Kidney tubule cell (primary cell): ENCODE data around the gene ACSS1.

Experiments used
- DNase-seq: peaks from one replicate; pipeline ENCODE4 v3.0.0-alpha.2; 2018; ENCODE audit warnings: low spot score

ACSS1 gene

DNA sequence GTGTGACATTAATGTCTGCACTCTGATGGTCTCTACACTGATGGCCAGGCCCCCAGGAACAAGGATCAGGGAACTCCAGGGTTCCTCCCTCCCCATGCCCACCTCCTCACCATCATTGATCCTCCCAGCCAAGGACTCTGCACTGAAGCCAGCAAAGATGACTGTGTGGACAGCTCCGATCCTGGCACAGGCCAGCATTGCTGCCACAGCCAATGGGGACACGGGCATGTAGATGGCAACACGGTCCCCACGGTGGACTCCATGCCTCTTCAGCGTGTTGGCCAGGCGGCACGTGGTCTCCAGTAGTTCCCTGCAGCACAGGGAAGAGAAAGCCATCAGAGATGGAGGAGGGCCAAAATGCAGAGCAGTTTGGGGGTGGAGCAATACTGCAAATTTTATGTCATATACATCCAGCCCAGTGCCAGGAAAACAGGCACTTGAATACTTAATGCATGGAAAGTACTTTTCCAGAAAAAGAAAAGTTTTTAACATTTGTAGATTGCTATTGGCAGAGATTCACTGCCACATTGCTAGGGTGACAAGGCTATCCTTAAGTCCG is 27.2 kb downstream of the ACSS1 start:
- DNase-seq, result no peak

DNA sequence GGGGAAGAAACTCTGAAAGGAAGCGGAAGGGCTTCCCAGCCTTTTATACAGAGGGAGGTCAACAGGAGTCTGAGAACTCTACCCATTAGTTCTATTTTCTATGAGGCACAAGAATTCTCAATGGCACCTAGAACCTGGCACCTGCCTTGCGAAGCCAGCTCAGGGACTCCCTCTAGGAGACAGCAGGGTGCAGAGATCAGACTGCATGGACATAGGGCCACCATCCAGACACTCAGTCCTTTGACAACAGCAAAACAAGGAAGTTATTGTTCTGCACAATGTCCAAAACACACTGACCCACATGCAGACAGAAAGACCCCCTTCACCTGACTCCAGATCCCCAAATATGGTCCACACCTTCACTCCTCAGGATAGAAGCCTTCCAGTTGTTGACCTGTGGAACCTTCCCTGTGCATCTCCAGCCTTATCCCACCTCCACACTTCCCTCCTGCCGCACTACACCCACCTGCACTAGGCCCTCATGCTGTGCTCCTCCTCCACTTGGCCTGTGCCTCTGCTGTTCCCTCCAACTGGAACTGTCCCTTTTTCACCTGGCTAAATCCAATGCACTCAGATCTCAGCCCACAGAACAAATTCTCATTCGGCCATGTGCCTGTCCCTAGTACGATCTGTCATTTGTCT is 27.8 kb downstream of the ACSS1 start:
- no peak for DNase-seq

DNA sequence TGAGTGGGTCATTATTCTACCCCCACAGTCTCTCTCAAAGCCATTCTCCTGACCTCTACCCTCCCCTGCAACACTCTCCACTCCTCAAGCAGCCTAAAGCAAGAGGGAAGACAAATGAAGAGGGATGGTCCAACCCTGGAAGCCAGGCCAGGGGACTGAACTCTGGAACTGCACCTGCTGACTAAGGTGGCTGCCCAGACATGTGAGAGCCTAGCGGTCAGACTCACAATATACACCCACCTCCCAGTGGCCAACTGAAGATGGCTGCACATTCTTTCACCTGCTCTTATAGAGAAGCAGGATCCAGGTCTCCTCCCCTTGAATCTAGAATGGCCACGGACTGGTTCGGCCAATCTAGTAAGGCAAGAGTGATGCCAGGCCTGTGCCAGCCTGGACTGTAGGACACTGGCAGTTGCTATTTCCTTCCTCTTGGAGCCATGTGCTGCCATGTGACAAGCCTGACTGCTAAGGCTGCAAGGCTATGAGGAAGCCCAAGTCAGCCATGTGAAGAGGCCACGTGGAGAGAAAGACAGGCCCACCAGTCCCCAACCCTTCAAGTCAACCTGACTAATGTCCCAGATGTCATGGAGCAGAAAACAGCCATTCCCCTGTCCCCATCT is 31.8 kb downstream of the ACSS1 start:
- no peak for DNase-seq

DNA sequence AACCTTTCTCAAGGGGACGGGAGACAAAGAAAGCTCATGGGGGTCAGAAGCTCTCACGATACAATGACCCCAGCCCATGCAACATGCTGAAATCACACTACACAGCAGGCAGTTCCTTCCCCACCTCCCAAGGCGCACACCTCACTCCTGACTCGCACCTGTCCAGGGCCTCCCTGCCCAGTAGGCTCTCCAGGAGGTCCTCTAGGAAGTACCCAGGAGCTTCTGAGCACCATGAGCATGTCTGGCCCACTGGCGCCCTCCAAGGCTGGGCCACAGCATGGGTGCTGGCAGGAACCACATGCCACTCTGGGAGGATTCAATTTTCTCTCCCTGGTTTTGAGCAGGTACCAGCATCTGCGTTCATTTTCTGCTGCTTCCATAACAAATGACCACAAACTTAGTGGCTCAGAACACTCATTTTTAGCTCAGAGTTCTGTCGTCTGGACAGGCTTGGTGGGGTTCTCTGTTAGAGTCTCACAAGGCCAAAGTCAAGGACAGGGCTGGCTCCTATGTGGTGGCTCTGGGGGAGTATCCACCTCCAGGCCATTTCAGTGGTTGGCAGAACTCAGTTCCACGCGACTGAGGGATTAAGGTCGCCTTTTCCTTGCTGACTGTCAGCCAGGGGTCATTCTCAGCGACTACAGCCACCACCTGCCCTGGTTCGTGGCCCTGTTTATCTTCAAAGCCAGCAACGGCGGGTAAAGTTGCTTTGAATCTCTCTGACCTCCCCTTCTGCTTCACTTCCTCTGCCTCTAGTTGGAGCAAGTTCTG is 32.7 kb downstream of the ACSS1 start:
- no peak for DNase-seq

DNA sequence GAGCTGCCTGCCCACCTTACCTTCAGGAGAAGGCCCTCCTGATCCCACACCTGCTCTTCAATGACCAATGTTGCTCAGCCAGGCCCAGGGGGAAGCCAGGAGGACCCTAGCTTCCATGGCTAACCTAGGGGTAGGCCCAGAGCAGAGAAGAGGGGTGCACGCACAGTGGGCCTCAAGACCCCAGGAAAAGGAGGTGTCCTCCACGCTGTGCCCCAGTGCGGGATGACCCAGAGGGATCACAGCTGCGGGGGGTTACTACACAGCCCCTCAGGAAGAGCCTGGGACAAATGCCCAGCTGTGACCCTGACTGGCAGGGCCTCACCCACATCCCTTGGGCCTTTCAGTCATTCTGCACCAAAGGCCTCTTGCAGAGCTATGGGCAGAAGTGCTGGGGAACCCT is 33.8 kb downstream of the ACSS1 start:
- no peak for DNase-seq

DNA sequence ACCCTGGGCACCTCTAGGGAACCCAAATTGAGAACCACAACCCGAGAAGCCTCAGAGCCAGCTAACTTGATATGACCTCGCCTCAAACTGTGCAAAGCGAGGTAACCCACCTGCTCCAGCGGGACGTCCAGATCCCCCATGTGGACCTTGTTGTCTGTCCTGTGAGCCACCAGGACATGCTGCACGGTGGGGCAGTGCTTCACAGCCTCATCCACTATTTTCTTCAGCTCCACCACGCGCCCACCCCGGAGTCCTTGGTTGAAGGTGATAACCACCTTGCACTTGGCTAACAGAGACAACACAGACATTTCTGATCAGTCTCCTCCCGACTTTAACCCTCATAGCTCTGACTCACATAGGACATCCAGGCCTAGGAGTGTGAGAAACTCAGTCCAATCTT is 34.6 kb downstream of the ACSS1 start:
- DNase-seq, result no peak

DNA sequence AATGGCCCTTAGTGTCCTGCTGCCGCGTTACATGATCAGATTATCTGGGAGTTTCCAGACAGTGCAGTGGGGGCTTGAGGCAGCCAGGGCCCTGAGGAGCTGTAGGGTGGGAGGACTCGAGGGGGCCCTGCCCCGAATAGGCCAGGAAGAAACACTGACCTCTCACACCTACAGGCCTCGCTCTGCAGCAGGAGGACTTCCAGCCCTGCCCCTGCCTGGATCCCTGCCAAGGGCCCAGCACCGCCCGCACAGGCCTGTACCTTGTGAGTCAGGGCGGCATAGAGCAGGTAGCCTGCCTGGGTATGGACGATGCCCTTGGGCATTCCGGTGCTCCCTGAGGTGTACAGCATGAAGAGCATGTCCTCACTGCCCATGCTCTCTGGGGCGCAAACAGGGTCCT is 35.3 kb downstream of the ACSS1 start:
- peak; percentile 83 for DNase-seq

DNA sequence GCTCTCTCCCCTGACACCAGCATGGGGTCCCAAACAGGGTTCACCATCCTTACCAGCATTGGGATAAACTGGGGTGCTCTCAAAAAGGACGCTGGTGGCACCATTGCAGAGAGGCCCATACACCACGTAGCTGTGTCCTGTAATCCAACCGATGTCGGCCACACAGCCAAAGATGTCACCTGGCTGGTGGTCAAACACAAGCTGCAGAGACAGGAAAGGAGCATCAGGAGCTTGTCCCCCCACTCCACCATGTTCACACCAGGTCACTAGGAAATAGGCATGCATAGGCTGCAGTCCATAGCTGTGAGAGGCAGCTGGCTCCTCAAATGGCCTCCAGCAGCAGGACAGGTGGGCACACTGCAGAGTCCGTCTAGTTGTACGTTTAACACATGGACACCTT is 36.6 kb downstream of the ACSS1 start:
- no peak for DNase-seq

DNA sequence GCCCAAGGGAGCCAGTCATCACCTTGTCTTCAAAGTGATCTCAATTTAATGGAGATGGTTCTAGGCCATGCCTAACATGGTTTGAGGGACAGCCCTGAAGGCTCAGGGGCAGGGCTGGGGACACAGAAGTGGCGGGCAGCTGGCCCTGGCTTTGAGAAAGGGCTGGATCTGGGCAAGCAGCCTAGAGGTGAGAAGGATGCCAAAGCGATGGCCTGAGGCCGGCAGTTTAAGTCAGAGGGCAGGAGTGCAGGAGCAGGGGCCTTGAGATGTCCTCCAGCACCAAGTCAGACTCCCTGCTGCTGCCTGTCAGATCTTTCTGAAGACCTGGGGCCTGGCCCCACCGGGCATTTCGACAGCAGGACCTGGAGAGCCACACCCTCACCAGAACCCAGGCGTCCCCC is 37.0 kb downstream of the ACSS1 start:
- no peak for DNase-seq

DNA sequence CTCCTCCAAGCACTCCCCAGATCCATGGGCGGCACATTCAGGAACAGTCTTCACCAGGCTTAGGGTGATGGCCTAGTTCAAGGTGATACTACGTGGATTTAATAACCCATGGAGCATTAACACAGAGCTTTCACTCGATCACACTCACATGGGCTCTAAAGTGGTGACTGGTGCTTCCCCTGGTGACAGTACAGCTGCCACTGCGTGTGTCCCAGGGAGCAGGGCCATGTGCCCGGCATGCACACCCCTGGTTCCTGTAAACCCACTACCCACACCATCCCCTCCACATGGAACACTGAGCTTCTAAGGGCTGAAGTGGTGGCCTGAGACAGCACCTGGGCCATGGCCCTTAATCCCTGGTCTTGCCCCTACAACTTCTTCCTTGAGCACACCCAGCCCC is 37.6 kb downstream of the ACSS1 start:
- DNase-seq, result no peak

DNA sequence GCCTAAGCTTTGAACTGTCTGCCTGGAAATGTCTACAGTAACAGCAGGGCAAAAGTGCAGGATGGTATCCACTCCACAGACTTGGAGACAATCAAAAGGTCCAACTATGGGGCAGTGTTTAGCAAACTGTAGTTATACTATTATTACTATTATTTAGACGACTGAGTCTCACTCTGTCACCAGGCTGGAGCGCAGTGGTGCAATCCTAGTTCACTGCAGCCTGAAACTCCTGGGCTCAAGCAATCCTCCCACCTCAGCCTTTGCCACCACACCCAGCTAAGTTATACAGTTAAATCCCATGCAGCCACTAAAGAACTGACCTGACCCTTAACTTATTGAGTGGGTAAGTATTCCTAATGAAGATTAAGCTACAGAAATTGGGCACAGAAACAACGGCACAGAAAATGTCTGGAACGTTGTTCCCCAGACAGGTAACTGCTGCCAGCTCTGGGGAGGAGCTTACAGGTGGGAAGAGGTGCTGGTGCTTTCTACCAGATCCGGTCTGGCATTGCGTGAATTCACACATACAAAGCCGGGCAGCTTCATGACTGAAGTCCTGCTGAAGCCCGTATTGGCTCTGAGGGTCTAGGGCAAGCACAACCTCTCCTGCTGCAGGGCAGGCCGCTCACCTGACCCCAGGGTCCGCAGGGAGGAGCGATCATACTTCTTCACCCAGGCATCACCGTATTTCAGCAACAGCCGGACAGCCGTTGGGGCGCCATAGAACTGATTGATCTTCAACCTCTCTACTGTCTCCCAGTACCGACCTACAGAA is 38.4 kb downstream of the ACSS1 start:
- no peak for DNase-seq

DNA sequence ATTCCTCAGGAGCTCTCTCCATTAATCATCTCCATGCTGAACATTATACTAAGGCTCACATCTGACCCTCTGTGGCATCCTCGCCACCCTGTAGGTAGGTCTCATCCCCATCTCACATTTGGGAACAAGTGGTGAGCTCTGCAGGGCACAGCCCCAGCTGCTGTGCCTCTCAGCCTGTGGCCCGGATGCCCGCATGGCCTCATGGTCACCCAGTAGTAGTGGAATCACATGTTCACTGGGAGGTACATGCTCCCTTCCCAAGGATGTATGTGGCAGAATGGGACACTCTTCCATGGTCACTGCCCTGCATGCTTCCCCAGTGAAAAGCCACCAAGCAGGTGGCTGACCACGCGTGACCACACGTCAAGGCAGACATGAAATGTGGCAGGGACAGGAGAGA is 39.1 kb downstream of the ACSS1 start:
- DNase-seq, result no peak

DNA sequence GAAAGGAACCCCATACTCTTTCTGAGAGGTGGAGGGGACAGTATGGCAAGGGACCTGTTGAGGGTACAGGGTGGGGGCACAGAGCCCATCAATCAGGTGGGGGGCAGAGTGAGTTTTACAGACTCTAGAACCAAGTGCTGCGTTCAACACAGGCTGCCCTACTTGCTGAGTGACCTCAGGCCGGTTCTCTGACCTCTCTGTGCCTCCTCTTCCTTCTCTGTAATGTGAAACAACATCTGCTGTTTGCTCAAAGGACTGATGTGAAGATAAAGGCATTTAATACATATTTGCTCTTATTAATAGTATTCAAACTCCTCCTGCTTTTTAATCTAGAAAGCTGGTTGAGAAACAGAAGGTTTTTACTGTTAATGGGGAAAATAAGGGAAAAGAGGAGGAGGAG is 39.5 kb downstream of the ACSS1 start:
- DNase-seq, result no peak

DNA sequence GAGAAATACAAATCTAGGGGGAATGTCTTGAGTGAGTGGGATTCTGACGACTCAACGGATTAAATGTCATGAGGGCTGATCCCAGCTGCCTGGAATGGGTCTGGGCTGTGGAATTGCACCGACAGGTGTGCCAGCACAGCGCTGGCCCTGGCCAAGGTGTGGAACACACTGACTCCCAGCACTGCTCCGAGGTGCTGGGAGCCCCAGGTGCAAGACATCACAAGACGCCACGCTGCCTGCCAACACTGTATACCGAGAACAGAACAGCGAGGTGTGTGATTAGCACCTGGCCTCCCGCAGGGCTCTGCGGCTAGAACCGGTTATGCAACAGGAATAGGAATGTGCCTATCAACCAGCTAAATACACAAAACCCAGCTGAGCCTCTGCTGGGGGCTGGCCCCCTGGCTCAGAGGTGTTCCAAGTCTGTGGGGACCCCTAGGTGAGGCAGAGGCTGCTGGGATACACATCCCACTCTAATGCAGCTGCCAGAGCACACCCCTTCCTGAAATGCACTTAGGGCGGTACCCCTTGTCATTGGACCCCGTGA is 40.6 kb downstream of the ACSS1 start:
- peak; percentile 67 for DNase-seq

DNA sequence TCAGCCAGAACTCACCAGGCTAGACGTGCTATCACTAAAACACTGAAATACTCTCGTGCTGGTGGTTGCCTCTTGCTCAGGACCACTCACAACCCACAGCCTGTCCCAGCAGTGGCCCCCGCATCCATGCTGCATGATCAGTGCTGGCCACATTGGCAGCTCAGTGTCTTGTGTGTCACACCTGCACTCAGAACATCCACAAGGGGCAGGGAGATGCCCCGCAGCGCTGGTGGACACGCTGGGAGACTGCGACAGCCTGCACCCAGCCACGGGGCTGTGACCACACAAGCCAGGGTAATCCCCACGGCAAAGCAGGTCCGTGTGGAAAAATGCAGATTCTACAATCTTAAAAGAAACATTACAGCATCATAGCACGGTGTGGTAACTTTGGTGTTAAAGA is 41.5 kb downstream of the ACSS1 start:
- no peak for DNase-seq

DNA sequence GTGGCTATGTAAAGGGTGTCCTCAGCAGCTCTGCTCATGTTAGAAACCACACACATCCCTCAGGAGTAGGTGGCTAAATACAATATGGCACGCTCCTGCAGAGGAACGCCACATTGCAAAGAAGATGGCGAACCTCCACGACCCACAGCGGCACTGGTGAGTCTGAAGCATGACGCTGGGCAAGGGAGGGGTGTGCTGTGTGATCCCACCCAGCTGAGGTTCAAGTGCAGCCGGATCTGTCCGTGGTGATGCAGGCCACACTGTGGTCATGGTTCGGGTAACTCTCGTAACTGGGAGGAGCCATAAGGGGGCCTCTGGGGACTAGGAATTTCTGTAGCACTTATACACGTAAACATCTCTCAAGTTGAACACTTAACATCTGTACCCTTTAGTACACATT is 42.0 kb downstream of the ACSS1 start:
- no peak for DNase-seq

DNA sequence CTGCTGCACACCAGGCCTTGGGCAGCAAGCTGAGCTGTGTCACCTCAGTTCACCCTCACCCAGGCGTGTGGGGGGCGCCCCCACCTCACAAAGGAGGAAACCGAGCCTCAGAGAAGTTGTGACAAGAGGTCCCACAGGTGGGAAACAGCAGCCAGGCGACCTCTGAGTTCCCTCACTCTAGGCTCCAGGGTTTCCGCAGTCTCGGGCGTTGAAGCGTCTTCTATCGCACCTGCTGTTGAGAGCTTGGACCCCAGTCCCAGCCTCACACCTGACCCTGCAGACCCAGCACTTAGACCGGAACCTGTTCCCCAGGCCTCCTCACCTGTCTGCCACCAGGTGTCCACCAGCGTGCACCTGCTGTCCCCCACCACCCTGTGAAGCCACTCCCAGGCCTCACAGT is 43.1 kb downstream of the ACSS1 start:
- no peak for DNase-seq

DNA sequence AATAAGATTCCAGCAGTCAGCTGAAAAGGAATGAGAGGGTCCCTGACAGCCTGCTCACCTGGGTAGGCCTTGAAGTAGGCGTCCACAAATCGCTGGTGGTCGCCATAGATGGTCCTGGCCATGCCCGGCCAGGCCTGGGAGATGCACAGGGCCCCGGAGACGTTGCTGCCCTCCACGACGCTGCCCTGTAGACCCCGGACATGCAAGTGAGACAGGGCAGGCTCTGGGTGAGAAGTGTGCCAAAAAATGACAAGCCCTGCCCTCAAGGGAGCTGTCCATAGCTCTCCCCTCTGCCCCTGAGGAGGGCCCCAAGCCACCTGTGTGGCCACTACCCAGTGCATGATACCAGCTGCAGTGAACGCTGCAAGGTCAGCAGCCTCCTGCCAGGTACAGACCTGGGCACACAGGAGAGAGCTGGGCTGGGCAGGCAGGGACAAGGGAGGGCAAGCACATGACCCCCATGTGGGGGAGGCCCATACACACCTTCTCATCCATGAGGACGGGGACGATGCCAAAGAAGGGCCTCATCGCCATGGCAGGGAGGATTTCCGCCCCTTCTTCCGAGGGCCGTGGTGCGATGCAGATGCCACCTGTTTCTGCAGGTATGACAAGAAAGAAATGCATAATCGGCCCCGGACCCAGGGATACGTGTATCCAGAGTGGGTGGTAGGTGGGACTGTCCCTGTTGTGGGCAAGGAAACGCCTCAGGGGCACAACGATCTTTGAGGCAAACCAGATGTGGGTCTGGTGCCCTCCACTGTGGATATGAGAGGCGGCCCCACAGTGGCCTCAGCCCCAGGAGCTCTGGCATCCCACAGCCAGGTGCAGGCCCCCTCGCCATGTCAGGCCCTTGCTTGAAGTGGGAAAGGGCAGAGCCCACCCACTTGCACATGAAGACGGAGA is 44.2 kb downstream of the ACSS1 start:
- no peak for DNase-seq

DNA sequence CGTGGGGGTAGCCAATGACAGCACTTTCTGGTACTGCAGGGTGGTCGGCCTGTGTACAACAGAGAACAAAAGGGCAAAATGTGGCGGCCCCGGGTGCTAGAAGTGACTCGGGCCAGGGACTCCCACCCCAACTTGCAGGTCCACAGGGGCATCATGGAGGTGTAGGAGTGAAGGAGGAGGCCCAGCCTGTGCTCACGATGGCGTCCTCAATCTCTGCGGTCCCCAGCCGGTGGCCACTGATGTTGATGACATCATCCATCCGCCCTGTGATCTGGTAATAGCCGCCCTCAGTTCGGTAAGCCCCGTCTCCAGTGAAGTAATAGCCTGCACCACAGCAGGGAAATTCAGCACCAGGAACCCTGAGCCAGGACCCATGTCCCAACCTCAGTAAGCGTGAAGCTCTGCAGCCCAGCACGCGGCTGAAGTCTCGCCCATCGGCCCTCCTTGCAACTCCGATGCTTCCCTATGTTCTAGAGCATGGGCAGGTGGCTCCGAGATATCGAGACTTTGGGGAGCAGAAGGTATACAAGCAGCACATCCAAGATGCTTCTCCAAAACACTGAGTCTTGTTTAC is 45.2 kb downstream of the ACSS1 start:
- no peak for DNase-seq

DNA sequence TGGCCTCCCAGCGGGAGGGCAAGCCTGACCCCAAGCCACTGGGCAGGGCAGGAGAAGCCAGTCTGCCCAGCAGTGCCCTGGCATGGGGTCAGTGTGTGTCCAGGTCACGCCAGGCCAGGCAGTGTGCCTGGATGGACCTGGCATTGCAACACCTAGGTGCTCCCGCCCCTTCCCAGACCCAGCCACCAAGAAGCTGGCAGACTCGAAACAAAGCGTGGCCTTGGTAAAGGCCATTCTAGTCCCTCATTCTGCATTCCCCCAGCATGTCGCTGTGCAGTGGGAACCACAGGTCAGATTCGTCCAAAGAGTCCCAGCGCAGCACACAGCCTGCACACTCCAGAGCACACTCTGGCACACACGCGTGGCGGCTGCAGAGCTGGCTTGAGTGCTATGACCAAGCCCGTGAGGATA is 46.1 kb downstream of the ACSS1 start:
- no peak for DNase-seq

DNA sequence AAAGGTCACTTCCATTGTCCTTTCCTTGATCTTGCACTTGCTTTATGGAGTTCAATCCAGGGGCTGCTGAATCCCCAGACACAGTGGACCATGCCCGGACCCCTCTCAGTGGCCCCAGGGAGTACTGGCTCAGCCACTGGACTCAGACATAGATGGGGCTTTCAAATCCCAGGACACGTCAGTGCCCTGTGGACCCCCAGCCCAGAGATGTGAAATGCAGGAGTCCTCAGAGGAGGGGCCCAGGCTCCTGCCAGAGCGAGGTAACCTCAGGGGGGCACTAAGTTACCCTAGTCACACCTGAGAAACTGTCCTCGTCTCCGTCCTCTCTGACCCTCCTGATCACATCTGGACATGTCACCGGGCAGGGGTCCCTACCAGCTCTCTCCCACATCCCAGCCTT is 46.7 kb downstream of the ACSS1 start:
- no peak for DNase-seq
